Body of pancreas (tissue), 4 donors: Measurements from ENCODE around the gene USP12. TPM values are rescaled to one million over a fixed set of nuclear protein-coding genes. Genes with fewer than 3 reads are reported as not detected.

Experiments
- ATAC-seq: fragments of 150-250 bp; one replicate; pipeline ENCODE4 v1.9.1; 2016
- DNase-seq, 4 donors: peaks; one replicate each; pipeline ENCODE4 v3.0.0-alpha.2; 2019
- H3K27ac ChIP-seq, 4 donors: fragments of 200-600 bp; sonication (generic); 1 replicate in 3 of 4; 2 replicates in 1 of 4; pipeline versions ENCODE4 v1.5.1 to v1.6.1; 2016 to 2019; ENCODE audit warnings: mild to moderate bottlenecking in 1 of 4, mixed read lengths in 1 of 4, moderate library complexity in 1 of 4
- H3K27me3 ChIP-seq, 2 donors: fragments of 200-600 bp; sonication (generic); one replicate each; pipeline ENCODE4 v1.6.0; 2016; ENCODE audit warnings: mild to moderate bottlenecking in 1 of 2
- H3K36me3 ChIP-seq, 2 donors: fragments of 200-600 bp; sonication (generic); replicated peaks in 1 of 2; 2 replicates each; pipeline ENCODE4 v1.5.1; 2016; ENCODE audit warnings: low read depth in 2 of 2; ENCODE audit not compliant: insufficient read depth in 1 of 2
- H3K4me1 ChIP-seq: fragments of 200-600 bp; sonication (generic); one replicate; pipeline ENCODE4 v1.6.0; 2016
- H3K4me3 ChIP-seq, 2 donors: fragments of 200-600 bp; sonication (generic); 1 replicate in 1 of 2; 2 replicates in 1 of 2; pipeline ENCODE4 v1.5.1; 2016 to 2019
- H3K9me3 ChIP-seq, 3 donors: fragments of 200-600 bp; sonication (generic); 1 replicate in 2 of 3; 2 replicates in 1 of 3; pipeline ENCODE4 v1.5.1; 2016
- POLR2A ChIP-seq, 3 donors: fragments of 450-650 bp; IDR thresholded peaks; one replicate each; pipeline ENCODE4 v1.6.1; 2016; ENCODE audit warnings: antibody characterized with exemption in 3 of 3, mild to moderate bottlenecking in 2 of 3
- WGBS, 2 donors: methylation state at CpG; one replicate each; pipeline ENCODE4 v1.1.5; 2017; 5-methylcytosine and 5-hydroxymethylcytosine counted together
- intact Hi-C: fragments of 100-400 bp; cut with DNase I; formaldehyde crosslinking; loops from one replicate; pipeline ENCODE4 v1.15.1; 2023
- total RNA-seq, 2 donors: library from RNA; depleted of rRNA; stranded (reverse); fragments of >200 nt; gene quantifications; one replicate each; pipeline ENCODE4 v1.1.0, GENCODE V29; 2016
- TF ChIP-seq, protein P1 (sequence below), 7 experiments: fragments of 450-650 bp in 4 of 7; fragments of 200-600 bp in 3 of 7; sonication (generic) in 3 of 7; IDR thresholded peaks; one replicate each; pipeline ENCODE4 v1.5.1; 2016 to 2019; ENCODE audit warnings: antibody characterized with exemption in 7 of 7

USP12 gene
- total RNA-seq, 2 donors from 2014 or later, result 12.9 to 16.9 TPM

DNA sequence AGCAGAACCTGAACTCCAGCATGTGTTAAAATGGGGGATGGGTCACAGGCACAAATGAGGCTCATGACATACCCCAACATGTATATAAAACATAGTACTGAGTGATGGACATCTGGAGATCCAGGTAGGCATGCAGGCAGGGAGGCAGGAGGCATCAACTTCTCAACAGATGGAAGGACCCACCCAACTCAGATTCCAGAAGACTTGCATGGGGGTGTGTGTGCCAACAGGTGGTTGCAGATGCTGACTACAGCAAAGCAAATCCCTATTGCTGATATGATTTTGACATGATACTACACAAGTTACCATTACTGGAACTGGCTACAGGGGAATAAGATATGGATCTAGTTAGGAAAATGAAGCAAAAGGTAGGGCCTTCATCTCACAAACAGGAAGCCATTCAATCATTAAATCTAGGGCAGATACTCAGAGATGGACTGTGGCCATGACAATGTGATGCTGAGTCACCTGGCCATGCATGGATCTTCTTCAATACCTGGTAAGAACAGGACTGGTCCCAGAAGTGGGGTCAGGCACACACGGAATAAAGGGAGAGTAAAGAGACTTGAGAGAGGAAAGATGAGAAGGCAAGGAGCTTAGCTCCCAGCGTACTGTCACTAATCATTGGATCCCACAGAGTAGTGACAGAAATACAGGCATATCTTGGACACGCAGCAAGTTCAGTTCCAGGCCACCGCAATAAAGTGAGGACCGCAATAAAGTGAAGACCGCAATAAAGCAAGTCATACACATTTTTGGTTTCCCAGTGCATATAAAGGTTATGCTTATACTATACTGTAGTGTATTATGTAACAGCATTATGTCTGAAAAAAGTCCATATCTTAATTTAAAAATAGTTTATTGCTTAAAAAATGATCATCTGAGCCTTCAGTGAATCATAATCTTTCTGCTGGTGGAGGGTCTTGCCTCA lies 91.3 kb downstream of the USP12 start:
- intact Hi-C loops, result no loop called here
- no peak overlapping the region for H3K4me3 ChIP-seq
- DNase-seq (no peak), ATAC-seq (no peak)
- no peaks in the 10 kb centered on the region for H3K4me1 ChIP-seq
- no peaks in the 10 kb centered on the region for H3K36me3 ChIP-seq
- H3K27ac ChIP-seq, result no peak overlapping the region
- no peaks in the 10 kb centered on the region for H3K9me3 ChIP-seq
- WGBS, 2 donors, result 94 to 95% methylated on average over 6 of the region's 6 CpGs
- TF ChIP-seq POLR2A (IDR thresholded peaks at IDR 0.05), result no peak
- TF ChIP-seq, protein P1, sequence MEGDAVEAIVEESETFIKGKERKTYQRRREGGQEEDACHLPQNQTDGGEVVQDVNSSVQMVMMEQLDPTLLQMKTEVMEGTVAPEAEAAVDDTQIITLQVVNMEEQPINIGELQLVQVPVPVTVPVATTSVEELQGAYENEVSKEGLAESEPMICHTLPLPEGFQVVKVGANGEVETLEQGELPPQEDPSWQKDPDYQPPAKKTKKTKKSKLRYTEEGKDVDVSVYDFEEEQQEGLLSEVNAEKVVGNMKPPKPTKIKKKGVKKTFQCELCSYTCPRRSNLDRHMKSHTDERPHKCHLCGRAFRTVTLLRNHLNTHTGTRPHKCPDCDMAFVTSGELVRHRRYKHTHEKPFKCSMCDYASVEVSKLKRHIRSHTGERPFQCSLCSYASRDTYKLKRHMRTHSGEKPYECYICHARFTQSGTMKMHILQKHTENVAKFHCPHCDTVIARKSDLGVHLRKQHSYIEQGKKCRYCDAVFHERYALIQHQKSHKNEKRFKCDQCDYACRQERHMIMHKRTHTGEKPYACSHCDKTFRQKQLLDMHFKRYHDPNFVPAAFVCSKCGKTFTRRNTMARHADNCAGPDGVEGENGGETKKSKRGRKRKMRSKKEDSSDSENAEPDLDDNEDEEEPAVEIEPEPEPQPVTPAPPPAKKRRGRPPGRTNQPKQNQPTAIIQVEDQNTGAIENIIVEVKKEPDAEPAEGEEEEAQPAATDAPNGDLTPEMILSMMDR (IDR thresholded peaks at IDR 0.05), result no peak
- H3K27me3 ChIP-seq, result no peaks in the 10 kb centered on the region

DNA sequence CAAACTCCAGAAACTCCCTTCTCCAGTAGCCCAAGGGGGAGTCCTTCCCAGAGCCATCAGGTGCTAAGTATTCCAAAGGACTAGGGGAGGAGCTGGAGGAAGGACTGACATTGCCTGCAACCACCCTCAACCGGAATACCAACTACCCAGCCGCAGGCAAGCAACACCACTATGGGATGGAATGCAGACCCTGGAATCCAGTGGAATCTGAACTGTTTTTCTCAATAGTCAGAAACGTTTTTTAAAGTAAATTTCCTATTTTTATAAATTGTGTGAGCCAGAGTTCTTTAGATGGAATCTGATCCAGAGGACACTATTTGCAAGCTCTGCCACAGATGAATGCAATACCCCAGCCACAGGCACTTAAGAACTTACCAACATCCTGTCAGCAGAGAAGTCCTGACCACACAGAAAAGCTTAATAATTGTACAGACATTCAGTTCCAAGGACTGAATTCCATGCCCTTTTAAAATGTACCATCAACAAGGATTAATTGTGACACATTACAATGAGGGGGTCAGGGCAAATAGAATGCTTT lies 92.1 kb downstream of the USP12 start:
- TF ChIP-seq, protein P1 (IDR thresholded peaks at IDR 0.05), result no peak
- TF ChIP-seq POLR2A (IDR thresholded peaks at IDR 0.05), result no peak
- Histone ChIP-seq H3K36me3 (no peaks in the 10 kb centered on the region), H3K4me1 (no peaks in the 10 kb centered on the region), H3K27me3 (no peaks in the 10 kb centered on the region), H3K4me3 (no peak overlapping the region), H3K27ac (no peak overlapping the region), H3K9me3 (no peaks in the 10 kb centered on the region)
- no peak for DNase-seq
- ATAC-seq, result no peak
- intact Hi-C loops, result no loop called here
- WGBS, 2 donors, result 72 to 82% methylated on average over 3 of the region's 3 CpGs

DNA sequence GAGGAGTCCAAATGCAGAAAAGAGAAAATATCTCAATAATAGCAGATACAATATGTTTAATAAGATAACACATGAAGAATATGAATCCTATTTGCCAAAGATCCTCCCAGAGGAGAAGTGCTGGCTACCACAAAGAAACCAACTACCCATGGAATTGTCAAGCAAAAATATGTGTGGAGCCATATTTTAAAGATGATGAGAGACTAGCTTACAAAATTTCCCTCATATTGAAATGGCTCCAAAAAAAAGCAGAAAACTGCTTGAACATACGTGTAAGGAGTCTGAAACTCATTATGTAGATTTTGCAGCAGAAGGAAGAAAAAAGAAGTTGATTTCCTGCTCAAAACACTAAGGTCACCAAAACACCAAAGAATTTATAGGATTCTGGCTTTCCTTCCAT lies 94.2 kb downstream of the USP12 start:
- H3K4me1 ChIP-seq, result no peaks in the 10 kb centered on the region
- H3K27me3 ChIP-seq, result no peaks in the 10 kb centered on the region
- no peak overlapping the region for H3K4me3 ChIP-seq
- DNase-seq (no peak), ATAC-seq (no peak)
- 83 to 89% methylated on average over 1 of the region's 1 CpG for WGBS, 2 donors
- intact Hi-C loops, result no loop called here
- H3K9me3 ChIP-seq, result no peaks in the 10 kb centered on the region
- TF ChIP-seq, protein P1 (IDR thresholded peaks at IDR 0.05), result no peak
- no peak for TF ChIP-seq POLR2A (IDR thresholded peaks at IDR 0.05)
- peaks cover 0 to 2% of the 10 kb centered on the region in 2 donors for H3K36me3 ChIP-seq
- H3K27ac ChIP-seq, result no peak overlapping the region

DNA sequence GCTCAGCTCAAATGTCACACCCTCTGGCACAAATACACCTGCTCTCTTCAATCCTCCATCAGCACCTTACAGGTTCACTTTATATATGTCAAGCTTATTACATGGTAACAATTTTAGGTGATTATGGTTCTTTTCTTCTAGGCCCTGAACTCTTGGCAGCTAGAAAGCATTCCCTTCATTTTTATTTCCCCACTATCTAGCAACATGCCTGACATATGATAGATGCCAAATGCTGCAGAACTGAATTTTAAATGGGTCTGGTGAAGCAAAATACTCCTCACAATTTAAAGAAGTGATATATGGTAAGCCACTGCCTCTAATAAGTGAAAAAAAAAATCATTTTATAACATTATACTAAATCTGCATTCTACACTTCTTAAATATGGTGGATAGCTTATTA lies 95.2 kb downstream of the USP12 start:
- intact Hi-C loops, result no loop called here

More for the DNA sequence above, 95.2 kb downstream of the USP12 start:
- Histone ChIP-seq H3K36me3 (peaks cover 0 to 2% of the 10 kb centered on the region in 2 donors), H3K27me3 (no peaks in the 10 kb centered on the region), H3K4me3 (no peak overlapping the region), H3K4me1 (no peaks in the 10 kb centered on the region), H3K27ac (no peak overlapping the region), H3K9me3 (no peaks in the 10 kb centered on the region)
- TF ChIP-seq, protein P1 (IDR thresholded peaks at IDR 0.05), result no peak
- TF ChIP-seq POLR2A (IDR thresholded peaks at IDR 0.05), result no peak
- ATAC-seq (no peak), DNase-seq (no peak)
